Measurements from ENCODE around the gene PIK3CB.
"Not testable (repeated sequence)": the region's sequence is repeated elsewhere in the genome, so short reads cannot be mapped to it uniquely, and the experiment has no call there.

The PIK3CB gene

DNA sequence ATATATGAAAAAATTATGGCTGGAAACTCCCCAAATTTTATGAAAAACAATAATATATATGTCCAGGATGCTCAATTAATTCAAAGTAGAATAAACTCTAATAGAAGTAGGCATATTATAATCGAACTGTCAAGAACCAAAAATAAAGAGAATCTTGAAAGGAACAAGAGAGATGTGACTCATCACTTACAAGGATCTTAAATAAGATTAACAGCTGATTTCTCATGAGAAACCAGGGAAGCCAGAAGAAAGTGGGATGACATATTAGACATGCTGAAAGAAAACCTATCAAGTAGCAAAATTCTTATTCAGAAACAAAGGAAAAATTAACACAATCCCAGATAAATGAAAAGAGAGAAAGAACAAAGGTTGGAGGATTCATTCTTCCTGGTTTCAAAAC lies 159.3 kb downstream of the PIK3CB start:
- peak; percentile 39 for DNase-seq

GRCh38 chr3:138673641-138674530 lies 160.8 kb downstream of the PIK3CB start:
- DNase-seq, result no peak

GRCh38 chr3:138670407-138670806 lies 164.3 kb downstream of the PIK3CB start:
- no peak for DNase-seq

GRCh38 chr3:138668107-138668506 lies 166.6 kb downstream of the PIK3CB start:
- DNase-seq, result no peak

DNA sequence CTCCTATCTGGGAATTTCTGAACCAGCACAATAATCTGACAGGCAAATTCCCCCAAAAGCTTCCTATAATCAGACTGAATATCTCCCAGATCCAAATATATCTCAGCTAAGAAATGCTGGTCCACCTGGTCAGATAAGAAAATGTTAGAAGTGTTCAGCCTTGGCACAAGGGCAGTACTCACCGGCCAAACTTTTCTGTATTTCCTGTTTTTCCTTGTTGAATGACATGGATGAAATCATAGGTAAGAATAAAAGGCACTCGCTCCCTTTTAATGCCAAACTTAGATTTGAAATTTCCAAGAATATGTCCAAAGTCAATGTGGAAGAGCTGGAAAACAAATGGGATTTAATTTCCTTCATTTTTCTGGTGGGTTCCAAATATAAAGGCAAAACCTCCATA lies 177.2 kb downstream of the PIK3CB start:
- no peak for DNase-seq

DNA sequence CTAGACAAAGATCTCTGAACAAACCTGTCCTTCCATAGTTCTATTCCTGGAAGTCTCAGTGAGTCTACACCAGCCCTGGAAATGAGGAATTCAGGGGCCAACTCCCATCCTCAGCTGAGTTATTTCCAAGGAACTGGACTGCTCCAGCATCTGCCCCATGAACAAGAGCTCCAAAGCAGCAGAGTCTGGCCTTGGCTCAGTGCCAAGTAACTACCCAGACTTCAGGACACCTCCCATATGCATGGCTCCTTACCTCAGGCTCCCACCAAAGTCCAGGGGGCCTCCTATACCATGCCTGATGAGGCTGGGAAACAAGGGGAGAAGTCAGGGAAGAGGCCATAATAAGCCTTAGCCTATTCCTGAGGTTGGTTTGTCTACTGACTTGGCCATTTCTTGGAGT lies 181.2 kb downstream of the PIK3CB start:
- DNase-seq, result peak; percentile 42

DNA sequence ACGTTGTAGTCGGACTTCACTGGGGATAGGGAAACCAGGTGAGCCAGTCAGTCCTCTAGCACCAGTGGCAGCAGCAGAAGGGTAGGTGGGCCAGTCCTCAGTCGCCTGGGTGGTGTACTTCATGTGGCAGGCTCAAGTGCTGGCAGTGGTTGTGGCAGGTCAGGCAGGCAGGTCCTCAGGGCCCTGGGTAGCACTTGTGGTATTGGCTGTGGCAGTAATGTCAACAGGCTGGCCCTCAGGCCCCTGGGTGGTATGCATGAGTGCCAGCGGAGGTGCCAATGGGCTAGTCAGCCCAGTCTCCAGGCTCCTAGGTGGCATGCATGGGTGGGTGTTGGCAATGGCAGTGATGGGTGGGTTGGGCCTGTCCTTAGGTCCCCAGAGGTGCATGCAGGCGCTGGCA lies 185.6 kb downstream of the PIK3CB start:
- DNase-seq, result no peak

- no peak for DNase-seq
These were observed 188.2 kb downstream of the PIK3CB start for GRCh38 chr3:138646513-138646912.

DNA sequence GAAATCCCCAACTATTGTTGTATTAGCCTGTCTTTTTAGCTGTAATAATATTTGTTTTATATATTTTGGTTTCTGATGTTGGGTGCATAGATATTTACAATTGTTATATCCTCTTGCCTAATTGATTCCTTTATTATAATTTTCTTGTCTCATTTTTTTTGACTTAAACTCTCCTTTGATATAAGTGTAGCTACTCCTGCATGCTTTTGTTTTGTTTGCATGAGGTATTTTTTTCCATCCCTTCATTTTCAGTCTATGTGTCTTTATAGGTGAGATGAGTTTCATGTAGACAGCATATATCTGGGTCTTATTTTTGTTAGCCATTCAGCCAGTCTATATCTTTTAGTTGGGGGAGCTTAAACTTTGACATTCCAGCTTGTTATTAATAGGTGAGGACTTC lies 188.7 kb downstream of the PIK3CB start:
- DNase-seq, result no peak

DNA sequence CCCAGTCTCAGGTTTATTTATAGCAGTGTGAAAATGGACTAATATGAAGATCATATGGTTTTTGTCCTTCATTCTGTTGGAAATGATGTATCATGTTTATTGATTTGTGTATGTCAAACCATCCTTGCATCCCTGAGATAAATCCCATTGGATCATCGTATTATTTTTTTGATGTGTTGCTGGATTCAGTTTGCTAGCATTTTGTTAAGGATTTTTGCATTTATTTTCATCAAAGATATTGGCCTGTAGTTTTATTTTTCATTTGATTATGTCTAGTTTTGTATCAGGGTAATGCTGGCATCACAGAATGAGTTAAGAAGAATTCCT lies 191.8 kb downstream of the PIK3CB start:
- DNase-seq, result no peak

DNA sequence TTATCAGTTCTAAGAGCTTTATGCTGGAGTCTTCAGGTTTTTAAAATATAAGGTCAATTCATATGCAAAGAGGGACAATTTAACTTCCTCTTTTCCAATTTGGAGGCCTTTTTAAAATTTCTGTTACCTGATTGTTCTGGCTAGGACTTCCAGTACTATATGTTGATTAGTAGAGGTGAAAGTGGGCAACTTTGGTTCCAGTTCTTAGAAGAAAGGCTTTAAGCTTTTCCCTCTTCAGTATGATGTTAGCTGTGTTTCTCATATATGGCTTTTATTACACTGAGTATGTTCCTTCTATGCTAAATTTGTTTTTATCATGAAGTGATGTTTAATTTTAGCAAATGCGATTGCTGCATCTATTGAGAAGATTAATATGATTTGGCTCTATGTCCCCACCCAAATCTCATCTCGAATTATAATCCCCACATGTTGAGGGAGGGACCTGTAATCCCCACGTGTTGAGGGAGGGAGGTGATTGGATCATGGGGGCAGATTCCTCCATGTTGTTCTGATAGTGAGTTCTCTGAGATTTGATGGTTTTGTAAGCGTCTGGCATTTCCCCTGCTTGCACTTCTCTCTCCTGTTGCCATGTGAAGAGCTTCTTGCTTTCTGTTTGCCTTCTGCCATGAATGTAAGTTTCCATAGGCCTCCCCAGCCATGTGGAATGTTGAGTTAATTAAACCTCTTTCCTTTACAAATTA lies 192.4 kb downstream of the PIK3CB start:
- DNase-seq, result no peak

DNA sequence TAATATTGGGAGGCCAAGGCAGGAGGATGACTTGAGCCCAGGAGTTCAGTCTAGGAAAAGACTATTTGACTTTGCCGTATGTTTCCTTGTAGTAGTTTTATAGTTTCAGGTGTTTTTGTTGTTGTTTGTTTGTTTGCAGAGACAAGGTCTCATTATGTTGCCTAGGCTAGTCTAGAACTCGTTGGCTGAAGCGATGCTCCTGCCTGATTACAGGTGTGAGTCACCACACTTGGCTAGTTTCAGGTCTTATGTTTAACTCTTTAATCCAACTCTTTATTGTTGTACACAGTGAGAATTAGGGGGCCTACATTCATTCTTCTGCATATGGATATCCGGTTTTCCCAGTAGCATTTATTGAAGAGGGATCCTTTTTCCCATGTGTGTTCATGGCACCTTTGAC lies 194.2 kb downstream of the PIK3CB start:
- DNase-seq, result peak; percentile 10

DNA sequence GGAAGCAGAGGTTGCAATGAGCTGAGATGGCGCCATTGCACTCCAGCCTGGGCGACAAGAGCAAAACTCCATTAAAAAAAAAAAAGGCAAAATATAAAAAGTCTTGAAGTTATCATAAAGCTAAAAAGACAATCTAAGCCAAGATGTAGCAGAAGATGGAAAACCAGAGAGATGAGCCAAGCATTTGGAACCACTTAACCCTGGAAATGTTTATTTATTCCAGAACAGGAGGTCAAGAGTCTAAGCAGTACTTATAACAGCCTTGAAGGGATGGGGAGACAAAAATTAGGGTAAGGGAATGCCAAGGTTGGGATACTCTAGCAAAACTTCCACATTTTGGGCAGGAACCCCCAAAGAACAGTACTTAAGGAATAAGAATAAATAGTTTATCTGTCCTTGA lies 196.1 kb downstream of the PIK3CB start:
- DNase-seq, result no peak

GRCh38 chr3:138629526-138629925 lies 205.2 kb downstream of the PIK3CB start:
- no peak for DNase-seq

GRCh38 chr3:138625707-138626365 lies 208.9 kb downstream of the PIK3CB start:
- no peak for DNase-seq

GRCh38 chr3:138624518-138624917 lies 210.2 kb downstream of the PIK3CB start:
- no peak for DNase-seq

DNA sequence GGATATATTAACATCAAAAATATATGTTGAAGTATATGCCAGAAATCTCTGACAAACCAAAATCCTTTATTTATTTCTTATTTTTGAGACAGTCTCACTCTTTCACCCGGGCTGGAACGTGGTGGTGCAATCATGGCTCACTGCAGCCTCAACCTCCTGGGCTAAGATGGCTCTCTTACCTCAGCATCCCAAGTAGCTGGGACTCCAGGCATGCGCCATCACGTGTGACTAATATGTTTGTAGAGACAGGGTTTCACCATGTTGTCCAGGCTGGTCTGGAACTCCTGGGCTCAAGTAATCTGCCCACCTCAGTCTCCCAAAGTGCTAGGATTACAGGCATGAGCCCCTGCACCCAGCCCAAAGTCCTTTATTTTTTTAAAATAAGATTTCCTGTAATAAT lies 214.3 kb downstream of the PIK3CB start:
- DNase-seq, result no peak

DNA sequence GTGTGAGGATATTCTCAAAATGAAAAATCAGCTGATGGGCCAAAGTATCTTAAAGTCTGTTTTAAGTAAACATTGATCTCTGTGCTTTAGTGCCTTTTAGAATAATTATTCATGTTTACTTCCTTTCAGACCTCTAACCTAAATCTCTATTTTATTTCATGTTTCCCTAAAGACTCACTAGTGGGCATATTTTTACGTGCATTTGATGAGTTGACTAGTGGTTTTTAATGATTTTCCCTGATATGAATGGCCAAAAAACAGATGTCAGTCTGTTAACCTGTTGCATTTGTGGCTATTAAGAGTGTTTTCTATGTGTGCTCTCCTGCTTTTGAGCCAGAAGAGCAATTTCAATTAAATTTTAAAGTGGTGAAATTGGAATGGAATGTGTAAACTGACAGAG lies 219.3 kb downstream of the PIK3CB start:
- DNase-seq, result no peak

DNA sequence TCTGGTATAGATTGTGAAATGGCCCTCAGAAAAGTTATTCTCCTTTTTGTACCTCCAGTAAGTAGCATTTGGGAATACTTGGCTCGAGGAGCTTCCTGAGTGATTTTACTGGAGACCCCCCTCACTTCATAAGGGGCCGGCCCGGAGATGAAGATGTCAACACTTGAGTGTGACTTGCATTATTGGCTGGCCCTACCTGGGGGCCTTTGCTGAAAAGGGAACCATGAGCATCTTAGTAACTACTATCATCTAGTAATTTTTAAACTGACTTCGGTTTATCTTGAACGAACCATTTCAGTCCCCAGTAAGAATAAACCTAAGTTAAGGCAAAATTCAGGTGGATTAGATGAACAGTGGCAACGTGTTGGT lies 224.8 kb downstream of the PIK3CB start:
- DNase-seq, result no peak

DNA sequence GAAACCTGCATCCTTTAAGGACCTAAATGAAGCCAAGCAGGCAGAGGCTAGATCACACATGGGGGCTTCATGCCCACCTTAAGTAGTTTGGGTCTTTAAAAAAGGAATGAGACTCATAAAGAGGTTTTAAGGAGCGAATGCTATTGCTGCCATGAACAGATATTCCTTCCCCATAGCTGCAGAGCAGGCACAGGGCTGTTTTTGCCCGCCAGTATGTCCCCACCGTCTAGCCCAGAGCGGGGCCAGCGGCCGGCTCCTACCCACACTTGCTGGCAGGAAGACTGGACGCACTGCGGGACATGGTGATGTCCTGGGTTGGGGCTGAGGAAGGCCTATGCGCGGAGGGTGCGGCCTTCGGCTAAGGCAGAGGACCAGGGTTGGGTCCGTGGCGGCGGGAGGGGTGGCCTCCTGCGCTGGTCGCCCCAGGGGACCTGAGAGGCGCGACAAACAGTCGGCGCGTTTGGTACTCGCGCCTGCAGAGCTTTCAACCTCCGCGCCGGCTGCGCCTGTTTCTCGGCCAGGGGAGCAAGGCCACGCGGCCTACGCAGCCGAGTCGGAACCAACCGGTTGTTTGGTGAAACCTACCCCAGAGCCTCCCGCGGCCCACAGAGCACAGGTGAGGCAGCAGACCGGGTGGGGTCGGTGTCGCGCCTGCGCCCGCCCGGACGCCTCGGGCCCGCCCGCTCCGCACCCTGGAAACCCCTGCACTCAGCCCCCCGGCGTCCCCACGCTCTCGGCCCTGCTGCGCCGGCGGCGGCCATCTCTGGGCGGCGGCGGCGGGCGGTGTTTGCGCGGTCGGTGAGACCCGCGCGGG lies 226.2 kb downstream of the PIK3CB start, which contains the start of gene FAIM:
TSS of gene FAIM (plus strand) at position 450 of the 814 bp plus-strand sequence. CDS start 10,956 bp downstream, outside the sequence.
- peak; percentile 75 for DNase-seq

- not testable (repeated sequence) for DNase-seq
These were observed 230.6 kb downstream of the PIK3CB start for GRCh38 chr3:138604106-138604595.

Measured in hematopoietic multipotent progenitor cell treated with erythropoietin and hydrocortisone succinate and interleukin-3 and kit ligand, for 6 days (in vitro differentiated cells).